GM19397 (cell line): Measurements from ENCODE around the gene KIAA1191.
A peak's percentile ranks its signal among the peaks of the same experiment; 100 is the strongest.
"Not testable (repeated sequence)": the region's sequence is repeated elsewhere in the genome, so short reads cannot be mapped to it uniquely, and the experiment has no call there.

ENCODE experiments used
- ATAC-seq: cut with Tn5 transposase; IDR thresholded peaks from one replicate; pipeline ENCODE4 v1.9.1; 2021; ENCODE audit warnings: mild to moderate bottlenecking, moderate library complexity; ENCODE audit not compliant: unreplicated experiment

Gene KIAA1191, protein sequence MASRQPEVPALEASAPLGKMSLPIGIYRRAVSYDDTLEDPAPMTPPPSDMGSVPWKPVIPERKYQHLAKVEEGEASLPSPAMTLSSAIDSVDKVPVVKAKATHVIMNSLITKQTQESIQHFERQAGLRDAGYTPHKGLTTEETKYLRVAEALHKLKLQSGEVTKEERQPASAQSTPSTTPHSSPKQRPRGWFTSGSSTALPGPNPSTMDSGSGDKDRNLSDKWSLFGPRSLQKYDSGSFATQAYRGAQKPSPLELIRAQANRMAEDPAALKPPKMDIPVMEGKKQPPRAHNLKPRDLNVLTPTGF

DNA sequence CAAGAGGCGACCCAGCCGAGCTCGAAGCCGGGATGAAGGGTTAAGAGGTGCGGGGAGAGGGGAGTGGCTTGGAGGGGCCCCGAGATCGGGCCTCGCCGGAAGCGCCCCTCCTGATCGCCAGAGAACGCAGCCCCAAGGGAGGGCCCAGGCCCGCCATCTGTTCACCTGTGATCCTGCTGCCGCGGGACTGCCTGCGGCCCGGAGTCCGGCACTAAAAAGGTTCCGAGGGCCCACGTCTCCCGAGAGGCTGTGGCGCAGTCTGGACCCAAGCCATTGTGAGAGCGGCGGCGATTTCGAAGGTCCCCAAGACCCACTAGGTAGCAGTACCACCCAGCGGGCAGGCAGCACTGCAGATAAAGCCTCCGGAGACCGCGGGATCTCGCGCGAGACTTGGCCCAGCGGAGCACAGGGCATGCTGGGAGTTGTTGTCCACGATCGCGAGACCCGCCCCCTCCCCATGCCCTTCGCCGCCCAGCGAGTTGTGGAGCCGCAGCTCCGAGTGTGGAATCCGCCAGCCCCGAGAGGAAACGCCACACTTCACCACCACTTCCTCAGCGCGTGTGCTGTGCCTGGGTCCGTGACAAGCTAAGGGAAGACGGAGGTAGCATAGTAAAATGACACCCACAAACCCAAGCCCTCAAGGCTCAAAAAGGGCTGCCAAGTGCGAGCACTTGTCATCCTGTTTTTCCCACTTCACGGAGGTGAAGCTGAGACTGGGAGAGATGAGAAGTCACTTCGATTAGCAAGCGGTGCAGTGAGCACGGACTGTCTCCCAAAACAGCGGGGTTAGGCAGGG, at the start of gene KIAA1191:
Gene KIAA1191, minus strand, starts transcription at position 328 of the 796 bp plus-strand sequence. CDS start 2,256 bp downstream, outside the sequence.
- peak; percentile 87 for ATAC-seq

DNA sequence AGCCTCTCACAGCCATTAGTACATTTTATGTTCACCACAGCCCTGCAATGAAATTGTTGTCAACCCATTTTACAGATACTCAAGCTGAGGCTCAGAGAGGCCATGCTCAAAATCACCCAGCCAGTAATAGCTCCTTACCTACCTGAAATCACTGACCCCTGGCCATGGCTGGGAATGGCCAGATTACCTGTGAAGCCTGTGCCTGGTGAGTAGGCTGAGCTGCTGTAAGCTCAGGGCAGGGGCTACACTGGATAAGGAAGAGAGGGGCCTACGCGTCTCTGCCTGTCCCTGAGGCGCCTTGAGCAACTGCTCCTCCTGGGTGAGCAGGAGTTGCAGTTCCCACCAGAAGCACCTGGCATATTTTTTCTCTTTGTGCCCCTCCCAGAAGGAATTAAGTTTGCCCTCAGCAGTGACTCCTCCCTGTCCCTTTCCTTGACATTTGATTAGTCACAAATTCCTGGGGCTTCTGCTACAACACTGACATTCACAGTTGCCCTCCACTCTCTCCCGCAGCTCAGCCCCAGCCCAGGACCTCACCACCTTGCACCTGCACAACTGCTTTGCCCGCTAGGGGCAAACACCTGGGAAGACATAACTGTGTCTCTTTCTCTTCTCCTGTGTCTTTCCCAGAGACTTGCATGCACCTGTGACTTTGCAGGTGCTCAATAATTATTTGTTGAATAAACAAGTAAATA, 49.1 kb upstream of the KIAA1191 start:
- no peak for ATAC-seq

DNA sequence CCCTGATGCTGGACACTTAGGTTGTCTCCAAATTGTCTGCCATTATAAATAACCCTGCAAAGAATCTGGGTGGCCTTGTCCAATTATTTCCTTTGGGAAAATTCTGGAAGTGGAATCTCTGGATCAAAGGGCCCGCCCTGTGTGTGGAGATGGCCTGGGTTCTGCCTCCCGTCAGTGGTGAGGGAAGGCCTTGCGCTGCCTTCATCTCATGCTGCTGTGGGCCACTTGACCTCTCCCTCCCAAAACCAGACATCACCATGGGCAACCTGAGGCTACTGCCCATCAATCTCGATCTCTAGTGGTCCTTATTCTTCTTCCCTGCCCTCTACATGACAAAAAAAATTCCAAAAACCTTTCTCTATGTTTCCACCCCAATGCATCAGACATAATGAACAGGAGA, 48.2 kb upstream of the KIAA1191 start:
- ATAC-seq = no peak

DNA sequence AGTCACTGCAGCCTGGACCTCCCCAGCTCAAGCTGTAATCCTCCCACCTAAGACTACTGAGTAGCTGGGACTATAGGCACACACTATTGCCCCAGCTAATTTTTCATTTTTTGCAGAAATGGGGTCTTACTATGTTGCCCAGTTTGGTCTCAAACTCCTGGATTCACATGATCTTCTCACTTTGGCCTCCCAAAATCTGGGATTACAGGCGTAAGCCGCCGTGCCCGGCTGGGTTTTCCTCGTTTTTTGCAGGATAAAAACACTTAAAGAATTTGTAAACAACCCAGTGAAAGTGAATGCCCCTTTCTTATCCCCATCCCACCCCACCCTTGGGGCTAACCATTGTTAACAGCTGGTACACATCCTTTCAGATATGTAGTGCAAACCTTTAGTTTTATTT, 47.0 kb upstream of the KIAA1191 start:
- no peak for ATAC-seq

DNA sequence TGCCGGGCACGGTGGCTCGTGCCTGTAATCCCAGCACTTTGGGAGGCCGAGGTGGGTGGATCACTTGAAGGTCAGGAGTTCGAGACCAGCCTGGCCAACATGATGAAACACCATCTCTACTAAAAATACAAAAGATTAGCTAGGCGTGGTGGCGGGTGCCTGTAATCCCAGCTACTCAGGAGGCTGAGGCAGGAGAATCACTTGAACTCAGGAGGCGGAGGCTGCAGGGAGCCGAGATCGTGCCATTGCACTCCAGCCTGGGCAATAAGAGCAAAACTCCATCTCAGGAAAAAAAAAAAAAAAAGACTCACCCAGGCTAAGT, 46.6 kb upstream of the KIAA1191 start:
- not testable (repeated sequence) for ATAC-seq

DNA sequence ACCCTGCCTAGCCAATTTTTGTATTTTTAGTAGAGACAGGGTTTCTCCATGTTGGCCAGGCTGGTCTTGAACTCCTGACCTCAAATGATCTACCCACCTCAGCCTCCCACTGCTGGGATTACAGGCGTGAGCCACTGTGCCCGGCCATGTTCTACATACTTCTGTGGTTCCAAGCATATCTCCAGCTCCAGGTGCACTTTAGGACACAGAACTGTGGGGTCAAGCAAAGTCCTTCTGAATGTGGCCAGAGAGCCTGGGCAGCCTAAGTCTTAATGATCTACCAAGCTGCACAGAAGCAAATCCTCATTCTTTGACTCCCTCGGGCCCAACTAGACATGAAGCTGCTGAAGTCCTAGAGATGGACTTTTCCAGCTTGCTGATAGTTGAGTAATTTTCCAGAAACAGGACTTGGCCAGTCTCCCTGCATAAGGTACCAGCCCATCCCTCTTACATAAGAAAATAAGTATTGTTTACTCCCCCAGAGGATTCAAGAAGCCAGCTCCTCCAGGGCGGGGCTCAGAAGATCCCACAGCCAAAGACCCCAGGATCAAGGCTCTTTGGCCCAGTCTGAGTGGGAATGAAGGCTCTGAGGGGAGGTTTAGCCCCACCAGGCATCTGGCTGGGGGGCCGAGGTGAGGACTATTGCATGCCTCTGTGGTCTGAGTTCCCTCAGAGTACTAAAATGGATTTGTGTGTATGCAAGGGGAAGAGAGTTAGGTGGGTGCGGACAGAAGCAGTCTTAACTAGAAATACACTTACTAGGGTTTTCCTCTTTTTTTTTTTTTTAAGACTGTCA, 46.1 kb upstream of the KIAA1191 start:
- no peak for ATAC-seq

DNA sequence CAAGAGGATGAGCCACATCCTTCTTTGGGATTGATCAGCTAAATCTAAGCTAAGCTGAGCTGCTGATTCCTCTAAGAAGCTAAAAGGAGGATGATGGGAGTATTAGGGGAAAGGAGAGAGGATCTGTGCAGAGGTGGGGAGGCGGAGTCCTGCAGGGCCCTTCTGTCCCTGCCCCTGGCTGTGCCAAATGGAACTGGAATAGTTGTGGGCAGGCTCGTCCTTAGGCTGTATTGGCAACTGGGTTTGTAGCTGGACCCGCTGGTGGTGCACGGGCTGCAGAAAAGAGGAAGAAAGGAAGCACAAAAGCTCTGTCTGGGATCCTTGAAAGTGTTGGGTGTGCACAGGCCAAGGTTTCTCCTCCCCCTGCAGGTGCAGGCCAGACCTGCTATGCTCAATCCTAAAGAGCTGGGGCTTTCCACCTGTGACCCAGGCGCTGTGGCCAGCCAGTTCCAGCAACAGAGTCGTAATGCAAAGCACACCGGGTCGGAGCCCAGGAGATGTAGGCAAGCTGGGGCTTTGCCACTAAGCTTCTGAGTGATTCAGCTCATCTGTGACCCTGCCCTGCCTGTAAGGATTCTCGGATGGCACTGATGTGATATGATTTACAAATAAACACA, 45.0 kb upstream of the KIAA1191 start:
- no peak for ATAC-seq

DNA sequence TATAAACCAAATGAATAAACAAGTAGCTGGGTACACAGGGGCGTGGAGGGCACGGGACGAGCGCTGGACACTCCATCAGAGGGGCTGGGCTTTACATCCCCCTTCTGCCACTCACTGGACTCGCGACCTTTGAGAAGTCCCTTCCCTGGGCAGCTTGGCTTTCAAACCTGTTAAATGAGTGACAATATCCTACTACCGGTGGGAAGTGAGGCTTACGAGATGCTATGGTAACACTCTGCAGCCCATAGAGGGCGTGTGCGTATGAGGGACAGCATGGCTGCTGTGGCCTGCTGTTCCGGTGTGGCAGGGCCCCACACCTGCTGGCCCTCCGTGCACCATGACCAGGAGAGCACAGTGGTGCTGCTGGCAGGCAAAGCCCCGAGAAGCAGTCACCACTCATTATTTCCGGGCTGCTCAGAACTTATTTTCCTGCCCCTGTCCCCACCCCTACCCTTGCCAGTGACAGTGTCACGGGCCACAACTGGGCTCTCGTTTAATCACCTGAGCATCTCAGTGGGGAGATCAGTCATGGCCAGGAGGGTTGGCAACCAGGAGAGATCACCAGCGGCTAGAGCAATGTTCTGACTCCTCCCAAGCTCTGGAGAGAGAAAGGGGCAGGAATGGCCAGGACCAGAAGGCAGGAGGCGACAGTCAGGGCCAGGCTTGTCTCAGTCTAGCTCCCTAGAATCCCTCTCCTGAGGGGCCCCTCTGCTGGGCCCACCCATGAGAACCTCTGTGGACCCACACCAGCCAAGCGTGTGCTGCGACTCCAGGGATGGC, 44.3 kb upstream of the KIAA1191 start:
- no peak for ATAC-seq

DNA sequence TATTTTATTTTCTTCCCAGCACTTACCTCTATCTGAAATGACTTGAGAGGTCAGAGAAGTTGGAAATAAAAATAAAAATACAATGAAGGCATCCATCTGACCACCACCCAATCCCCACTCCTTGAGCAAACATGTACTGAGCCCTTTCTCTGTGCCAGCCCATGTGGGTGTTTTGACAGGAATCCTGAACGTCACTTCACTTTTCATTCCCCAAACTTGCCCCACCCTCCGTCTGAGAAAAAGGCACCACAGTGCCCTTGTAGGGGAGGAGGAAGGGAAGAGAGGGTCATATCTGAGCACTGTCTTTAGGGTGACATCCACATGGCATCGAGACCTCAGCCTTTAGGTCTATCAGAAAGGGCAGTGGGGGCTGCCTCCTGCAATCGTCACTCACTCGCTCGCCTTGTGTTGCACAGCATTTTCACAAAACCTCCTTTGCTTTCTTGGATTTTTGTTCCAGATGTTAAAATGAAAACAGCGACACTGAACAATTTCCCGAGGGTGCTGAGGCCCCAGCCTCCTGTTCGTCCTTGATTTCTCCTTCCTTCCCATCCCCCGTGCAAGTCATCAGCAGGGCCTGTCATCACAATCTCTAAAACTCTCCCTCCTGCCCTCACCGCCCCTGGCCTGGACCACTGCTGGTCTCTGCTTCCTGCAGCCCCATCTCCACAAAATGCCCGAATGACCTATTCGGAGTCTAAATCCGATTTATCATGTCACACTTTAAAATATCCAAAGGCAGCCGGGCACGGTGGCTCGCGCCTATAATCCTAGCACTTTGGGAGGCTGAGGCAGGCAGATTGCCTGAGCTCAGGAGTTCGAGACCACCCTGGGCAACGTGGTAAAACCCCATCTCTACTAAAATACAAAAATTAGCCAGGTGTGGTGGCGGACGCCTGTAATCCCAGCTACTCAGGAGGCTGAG, 40.0 kb upstream of the KIAA1191 start:
- no peak for ATAC-seq

DNA sequence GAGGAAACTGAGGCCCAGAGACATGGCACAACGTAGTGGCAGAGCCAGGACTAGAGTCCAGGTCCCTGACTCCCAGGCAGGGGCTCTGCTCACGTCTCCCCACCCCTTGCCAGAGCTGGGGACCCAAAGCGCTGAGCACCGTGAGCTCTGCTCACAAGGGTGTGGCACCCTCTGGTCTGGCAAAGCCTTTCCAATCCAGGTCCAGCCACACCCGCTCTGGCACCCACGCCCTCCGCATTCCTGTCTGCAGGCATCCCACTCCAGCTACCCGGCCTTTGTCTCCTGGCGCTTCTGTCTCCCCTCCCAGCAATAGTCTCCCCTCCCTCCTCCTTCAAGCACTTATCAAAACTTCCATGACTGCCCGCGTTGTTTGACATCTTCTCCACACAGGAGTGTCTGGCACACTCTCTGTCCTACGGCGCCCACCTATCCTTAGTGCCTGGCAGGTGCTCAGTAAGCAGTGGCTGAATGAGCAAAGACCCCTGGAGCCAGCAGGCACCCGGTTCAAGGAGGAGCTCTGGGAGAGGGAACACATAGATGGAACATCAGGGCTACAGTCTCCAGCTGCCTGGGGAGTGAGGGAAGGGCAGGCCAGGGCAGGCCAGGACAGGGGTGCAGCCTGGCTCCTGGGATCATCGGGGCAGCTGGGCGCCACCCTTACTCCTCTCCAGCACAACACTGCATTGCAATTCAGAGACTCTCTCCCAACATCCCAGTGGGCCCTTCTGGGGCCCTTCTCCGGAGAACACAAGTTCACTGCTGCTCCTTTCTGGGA, 39.0 kb upstream of the KIAA1191 start:
- no peak for ATAC-seq

DNA sequence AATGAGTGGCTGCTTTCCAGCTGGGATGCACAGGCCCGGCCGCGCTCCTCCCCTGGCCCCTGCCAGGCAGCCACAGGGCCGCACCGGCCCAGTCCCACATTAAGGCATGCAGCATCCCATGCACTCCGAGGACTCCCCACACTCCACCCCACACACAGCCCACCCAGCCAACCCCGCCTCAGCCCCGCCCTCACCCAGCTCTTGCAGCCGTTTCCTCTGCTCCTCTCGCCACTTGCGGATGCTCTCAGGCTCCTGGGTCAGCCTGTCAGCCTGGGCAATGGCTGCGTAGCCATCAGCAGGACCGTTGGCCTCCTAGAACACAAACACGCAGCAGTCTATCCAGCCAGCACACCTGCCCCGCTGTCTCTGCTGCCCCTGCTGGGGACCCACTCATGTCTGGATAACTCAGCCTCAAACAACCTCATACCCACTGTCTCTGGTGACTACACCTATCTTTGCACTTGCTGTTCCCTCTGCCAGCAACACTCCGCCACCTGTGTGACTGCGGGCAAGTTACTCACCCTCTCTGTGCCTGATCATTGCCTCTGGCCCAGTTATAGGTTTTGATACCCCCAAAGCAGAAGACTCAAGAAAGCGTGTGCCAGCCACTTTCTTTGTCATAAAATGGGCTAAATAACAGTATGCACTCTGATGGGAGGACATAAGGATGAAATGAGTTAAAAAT, 36.3 kb upstream of the KIAA1191 start:
- ATAC-seq = no peak

DNA sequence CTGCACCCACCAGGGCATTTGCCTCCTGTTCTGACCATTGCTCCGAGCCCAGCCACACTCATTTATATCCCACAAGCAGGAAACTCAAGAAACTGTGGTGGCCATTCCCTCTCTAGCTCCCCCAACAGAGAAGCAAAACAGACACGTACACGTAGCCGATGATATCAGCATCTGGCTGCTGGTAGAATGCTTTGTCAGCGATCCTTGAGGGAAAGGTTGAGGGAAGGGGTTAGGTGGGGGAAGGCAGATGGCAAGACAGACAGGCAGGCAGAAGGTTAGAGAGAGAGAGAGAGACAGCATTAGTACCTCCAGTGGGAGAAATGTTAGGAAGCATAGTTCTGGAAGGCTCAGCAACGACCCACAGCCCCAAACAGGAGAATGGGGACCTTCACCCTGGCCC, 34.8 kb upstream of the KIAA1191 start:
- no peak for ATAC-seq

DNA sequence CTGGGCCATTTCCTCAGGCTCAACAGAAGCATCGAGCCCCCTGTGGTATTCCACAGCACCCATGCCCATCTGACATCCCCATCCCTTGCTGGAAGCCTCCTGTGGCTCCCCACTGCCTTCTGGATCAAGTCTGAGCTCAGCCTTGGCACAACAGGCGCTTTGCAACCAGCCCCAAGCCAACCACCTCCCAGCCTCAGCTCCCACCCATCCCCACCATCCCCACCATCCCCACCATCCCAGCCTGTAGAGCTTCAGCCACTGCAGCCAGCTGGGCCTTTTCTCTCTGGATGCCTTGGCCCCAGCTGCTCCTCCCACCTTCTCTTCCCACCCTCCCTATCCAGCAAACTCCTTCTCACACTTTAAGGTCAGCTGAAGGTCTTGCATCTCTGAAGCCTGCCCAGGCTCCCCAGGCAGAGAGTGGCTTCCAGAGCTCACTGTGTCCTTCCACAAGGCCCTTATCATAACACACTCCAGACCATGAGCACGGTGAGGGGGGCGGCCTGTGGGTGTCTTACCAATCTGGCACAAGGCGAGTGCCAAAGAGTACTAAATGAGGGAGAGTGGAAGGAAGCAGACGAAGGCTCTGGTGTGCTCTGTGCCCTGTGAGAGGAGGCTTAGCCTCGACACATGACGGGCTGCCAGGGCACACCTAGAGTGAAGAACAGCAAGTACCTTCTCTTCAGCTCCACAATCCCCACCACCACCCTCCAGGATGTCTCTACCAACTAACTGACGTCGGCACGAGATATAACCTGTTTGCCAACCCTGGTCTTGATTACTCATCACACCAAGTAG, 33.5 kb upstream of the KIAA1191 start:
- ATAC-seq = no peak

DNA sequence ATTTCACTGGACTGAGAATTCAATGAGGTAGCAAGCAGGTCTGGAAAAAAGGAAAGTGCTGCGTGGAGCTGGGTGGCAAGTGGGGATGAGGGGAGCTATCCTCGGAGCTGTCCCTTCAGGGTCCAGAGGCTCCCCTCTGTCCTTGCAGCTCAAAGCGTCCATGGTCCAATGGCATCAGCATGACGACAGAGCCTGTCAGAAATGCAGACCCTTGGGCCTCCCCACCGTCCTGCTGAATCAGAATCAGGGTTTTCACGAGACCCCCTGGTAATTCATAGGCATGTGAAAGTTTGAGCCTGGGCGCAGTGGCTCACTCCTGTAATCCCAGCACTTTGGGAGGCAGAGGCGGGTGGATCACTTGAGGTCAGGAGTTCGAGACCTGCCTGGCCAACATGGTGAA, 32.5 kb upstream of the KIAA1191 start:
- no peak for ATAC-seq

DNA sequence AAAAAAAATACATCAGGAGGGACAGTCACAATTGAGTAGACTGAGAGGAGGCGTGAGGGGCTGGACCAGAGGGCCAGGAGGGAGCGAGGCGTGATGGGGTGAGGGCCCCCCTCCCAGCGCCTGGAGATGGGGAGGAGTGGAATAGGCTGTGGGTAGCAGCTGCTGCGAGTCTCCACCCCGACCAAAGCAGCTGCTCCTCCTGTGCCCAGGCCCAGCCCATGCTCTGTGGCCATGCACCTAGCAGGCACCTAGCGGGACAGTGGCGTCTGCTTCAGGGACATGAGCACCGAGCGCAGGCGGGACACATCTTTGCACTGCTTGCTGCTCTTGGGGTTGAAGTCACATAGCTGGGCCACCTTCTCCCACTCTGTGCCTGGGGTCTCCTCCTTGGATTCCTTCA, 31.0 kb upstream of the KIAA1191 start:
- ATAC-seq = no peak

DNA sequence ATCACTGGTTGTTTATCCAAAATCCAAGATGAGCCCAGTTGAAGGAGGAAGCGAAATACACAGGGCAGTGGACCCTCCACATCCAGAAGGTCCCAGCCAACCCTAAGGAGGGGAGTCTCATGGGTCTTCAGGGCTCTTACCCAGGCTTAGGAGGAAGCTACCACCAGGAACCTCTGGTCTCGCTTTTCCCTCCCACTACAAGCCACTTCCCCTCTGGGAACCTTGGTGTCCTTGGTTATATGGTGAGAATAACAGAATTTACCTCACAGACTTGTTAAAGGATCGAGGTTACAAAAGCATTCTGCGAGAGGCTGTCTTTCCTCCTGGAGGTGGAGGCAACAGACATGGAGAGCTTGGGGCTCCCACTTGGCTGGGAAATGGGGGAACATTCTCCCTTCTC, 30.4 kb upstream of the KIAA1191 start:
- no peak for ATAC-seq

DNA sequence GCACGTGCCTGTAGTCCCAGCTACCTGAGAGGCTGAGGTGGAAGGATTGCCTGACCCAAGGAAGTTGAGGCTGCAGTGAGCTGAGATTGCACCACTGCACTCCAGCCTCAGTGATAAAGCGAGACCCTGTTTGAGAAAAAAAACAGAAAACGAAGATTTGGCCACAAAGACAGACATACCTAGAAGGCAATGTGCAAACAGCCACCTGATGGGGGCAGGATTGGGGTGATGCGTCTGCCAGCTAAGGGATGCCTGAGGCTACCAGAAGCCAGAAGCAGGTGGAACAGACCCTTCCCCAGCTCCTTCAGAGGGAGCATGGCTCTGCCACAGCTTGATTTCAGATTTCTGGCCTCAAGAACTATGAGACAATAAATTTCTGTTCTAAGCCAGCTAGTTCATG, 29.9 kb upstream of the KIAA1191 start:
- no peak for ATAC-seq
